ENCODE results near the gene TXNDC15.
A peak's percentile ranks its signal among the peaks of the same experiment; 100 is the strongest.

The TXNDC15 gene

GRCh38 chr5:134857401-134857800 is 16.8 kb upstream of the TXNDC15 start:
- H3K27me3 ChIP-seq (ENCODE audit: insufficient read depth, poor library complexity, severe bottlenecking): no peaks in the 10 kb centered on the region
- H3K4me3 ChIP-seq (ENCODE audit: severe bottlenecking): no peak overlapping the region
- no peaks in the 10 kb centered on the region for H3K4me1 ChIP-seq (ENCODE audit: insufficient read depth, poor library complexity, severe bottlenecking)
- DNase-seq (ENCODE audit: low spot score): no peak
- H3K27ac ChIP-seq (ENCODE audit: poor library complexity, severe bottlenecking): no peak overlapping the region
- no peak for ATAC-seq (ENCODE audit: low read depth)
- H3K36me3 ChIP-seq (ENCODE audit: low read depth): peaks cover 75% of the 10 kb centered on the region
- TF ChIP-seq CTCF (IDR thresholded peaks at IDR 0.05; ENCODE audit: poor library complexity, severe bottlenecking): no peak
- H3K9me3 ChIP-seq (ENCODE audit: severe bottlenecking): no peaks in the 10 kb centered on the region

GRCh38 chr5:134864707-134865106 is 9.5 kb upstream of the TXNDC15 start:
- no peak for DNase-seq (ENCODE audit: low spot score)
- no peak for ATAC-seq (ENCODE audit: low read depth)
- peaks cover 10% of the 10 kb centered on the region for H3K36me3 ChIP-seq (ENCODE audit: low read depth)
- no peaks in the 10 kb centered on the region for H3K9me3 ChIP-seq (ENCODE audit: severe bottlenecking)
- H3K4me3 ChIP-seq (ENCODE audit: severe bottlenecking): no peak overlapping the region
- no peaks in the 10 kb centered on the region for H3K27me3 ChIP-seq (ENCODE audit: insufficient read depth, poor library complexity, severe bottlenecking)
- H3K27ac ChIP-seq (ENCODE audit: poor library complexity, severe bottlenecking): no peak overlapping the region
- H3K4me1 ChIP-seq (ENCODE audit: insufficient read depth, poor library complexity, severe bottlenecking): no peaks in the 10 kb centered on the region
- no peak for TF ChIP-seq CTCF (IDR thresholded peaks at IDR 0.05; ENCODE audit: poor library complexity, severe bottlenecking)

GRCh38 chr5:134873494-134873893 is 677 bp upstream of the TXNDC15 start:
- Histone ChIP-seq H3K4me3 (ENCODE audit: severe bottlenecking) (no peak overlapping the region), H3K27ac (ENCODE audit: poor library complexity, severe bottlenecking) (peak overlapping the region; percentile 80), H3K4me1 (ENCODE audit: insufficient read depth, poor library complexity, severe bottlenecking) (peaks cover 5% of the 10 kb centered on the region), H3K27me3 (ENCODE audit: insufficient read depth, poor library complexity, severe bottlenecking) (no peaks in the 10 kb centered on the region), H3K36me3 (ENCODE audit: low read depth) (0 out of 2 replicates have a peak, but pooled peaks cover 5% of the 10 kb centered on the region), H3K9me3 (ENCODE audit: severe bottlenecking) (no peaks in the 10 kb centered on the region)
- DNase-seq (ENCODE audit: low spot score) (no peak), ATAC-seq (ENCODE audit: low read depth) (no peak)
- TF ChIP-seq CTCF (IDR thresholded peaks at IDR 0.05; ENCODE audit: poor library complexity, severe bottlenecking): no peak

- Histone ChIP-seq H3K4me3 (ENCODE audit: severe bottlenecking) (peak overlapping the region; percentile 67), H3K27ac (ENCODE audit: poor library complexity, severe bottlenecking) (peak overlapping the region; percentile 80), H3K9me3 (ENCODE audit: severe bottlenecking) (no peaks in the 10 kb centered on the region), H3K4me1 (ENCODE audit: insufficient read depth, poor library complexity, severe bottlenecking) (peaks cover 5% of the 10 kb centered on the region), H3K27me3 (ENCODE audit: insufficient read depth, poor library complexity, severe bottlenecking) (no peaks in the 10 kb centered on the region), H3K36me3 (ENCODE audit: low read depth) (0 out of 2 replicates have a peak, but pooled peaks cover 5% of the 10 kb centered on the region)
- ATAC-seq (ENCODE audit: low read depth) (peak; percentile 74), DNase-seq (ENCODE audit: low spot score) (peak; percentile 82)
- no peak for TF ChIP-seq CTCF (IDR thresholded peaks at IDR 0.05; ENCODE audit: poor library complexity, severe bottlenecking)
These were observed 872 bp downstream of the TXNDC15 start for GRCh38 chr5:134874831-134875655.

GRCh38 chr5:134877159-134877558 is 3.0 kb downstream of the TXNDC15 start:
- peaks cover 5% of the 10 kb centered on the region for H3K4me1 ChIP-seq (ENCODE audit: insufficient read depth, poor library complexity, severe bottlenecking)
- ATAC-seq (ENCODE audit: low read depth) (no peak), DNase-seq (ENCODE audit: low spot score) (no peak)
- H3K4me3 ChIP-seq (ENCODE audit: severe bottlenecking): no peak overlapping the region
- no peaks in the 10 kb centered on the region for H3K9me3 ChIP-seq (ENCODE audit: severe bottlenecking)
- H3K27me3 ChIP-seq (ENCODE audit: insufficient read depth, poor library complexity, severe bottlenecking): no peaks in the 10 kb centered on the region
- no peak for TF ChIP-seq CTCF (IDR thresholded peaks at IDR 0.05; ENCODE audit: poor library complexity, severe bottlenecking)
- 0 out of 2 replicates have a peak, but pooled peaks cover 5% of the 10 kb centered on the region for H3K36me3 ChIP-seq (ENCODE audit: low read depth)
- no peak overlapping the region for H3K27ac ChIP-seq (ENCODE audit: poor library complexity, severe bottlenecking)
